GM12878 (cell line): ENCODE data around the gene DUSP12. TPM values are rescaled to one million over a fixed set of nuclear protein-coding genes. Genes with fewer than 3 reads are reported as not detected.

Experiments used
- ATAC-seq: fragments of 200-7000 bp; cut with Tn5 transposase; 3 replicates; pipeline ENCODE4 v1.9.1; 2020; ENCODE audit warnings: mild to moderate bottlenecking, moderate library complexity
- BruUV-seq: library from RNA; stranded (reverse); fragments of 400-500 nt; replicated peaks from 2 replicates; lab custom pipeline; 2021; lab: Mats Ljungman, UMichigan
- CTCF ChIA-PET: fragments of 300-600 bp; sonication (Branson Sonifier 250); formaldehyde crosslinking; extraction: SDS; loops from one replicate; lab custom pipeline; 2021; ENCODE audit warnings: inconsistent platforms; lab: Yijun Ruan, JAX
- POLR2A ChIA-PET: fragments of 350-600 bp; formaldehyde crosslinking; extraction: SDS; loops from one replicate; lab custom pipeline; 2021; ENCODE audit warnings: inconsistent platforms; lab: Charles Lee
- RAD21 ChIA-PET: fragments of 300-600 bp; sonication (Branson Sonifier 250); formaldehyde crosslinking; loops from one replicate; lab custom pipeline; 2023; ENCODE audit warnings: antibody characterized with exemption; ENCODE audit not compliant: unreplicated experiment; lab: Charles Lee
- SMC1A ChIA-PET: fragments of 300-600 bp; sonication (Branson Sonifier 250); formaldehyde crosslinking; loops from one replicate; lab custom pipeline; 2023; ENCODE audit not compliant: unreplicated experiment, uncharacterized antibody; lab: Charles Lee
- DNase-seq: peaks from one replicate; pipeline ENCODE4 v3.0.0-alpha.2; 2011; ENCODE audit warnings: low read depth, low spot score
- FAIRE-seq: peaks from 3 replicates; lab custom pipeline; 2011; peaks lifted over from hg19 to GRCh38; lab: Jason Lieb, UNC
- H2AFZ ChIP-seq: 2 replicates; pipeline ENCODE4 v1.6.0; 2011; ENCODE audit warnings: low read depth, low read length, control low read depth; ENCODE audit not compliant: control insufficient read depth
- H3K27ac ChIP-seq: 2 replicates; pipeline ENCODE4 v1.5.1; 2011; ENCODE audit warnings: control low read depth; ENCODE audit not compliant: control insufficient read depth, insufficient read depth
- H3K27me3 ChIP-seq, 2 experiments: replicated peaks in 1 of 2; 2 replicates each; pipeline versions ENCODE4 v1.6.0 to v1.6.1; 2011; ENCODE audit warnings: low read length in 1 of 2; ENCODE audit not compliant: control insufficient read depth in 2 of 2, insufficient read depth in 2 of 2
- H3K36me3 ChIP-seq, 2 experiments: 2 replicates each; pipeline ENCODE4 v1.5.1; 2011; ENCODE audit warnings: low read length in 1 of 2; ENCODE audit not compliant: control insufficient read depth in 2 of 2, insufficient read depth in 2 of 2
- H3K4me1 ChIP-seq: 2 replicates; pipeline ENCODE4 v1.6.1; 2011; ENCODE audit warnings: mild to moderate bottlenecking, low read length, moderate library complexity, mixed read lengths; ENCODE audit not compliant: control insufficient read depth, insufficient read depth
- H3K4me2 ChIP-seq: 2 replicates; pipeline ENCODE4 v1.6.0; 2011; ENCODE audit warnings: control low read depth; ENCODE audit not compliant: control insufficient read depth, insufficient read depth
- H3K4me3 ChIP-seq: fragments of 200-600 bp; sonication (generic); 2 replicates; pipeline ENCODE4 v1.5.1; 2016
- H3K79me2 ChIP-seq: 2 replicates; pipeline ENCODE4 v1.6.0; 2011; ENCODE audit warnings: low read length; ENCODE audit not compliant: control insufficient read depth, insufficient read depth
- H3K9ac ChIP-seq: 2 replicates; pipeline ENCODE4 v1.8.0; 2011; ENCODE audit warnings: low read length, control low read depth, mixed read lengths; ENCODE audit not compliant: control insufficient read depth, insufficient read depth
- H3K9me3 ChIP-seq: replicated peaks from 3 replicates; pipeline ENCODE4 v1.5.1; 2011; ENCODE audit warnings: mild to moderate bottlenecking, low read length; ENCODE audit not compliant: control insufficient read depth, insufficient read depth
- H4K20me1 ChIP-seq: 2 replicates; pipeline ENCODE4 v1.6.0; 2011; ENCODE audit not compliant: control insufficient read depth, insufficient read depth
- CBX5 ChIP-seq: sonication (generic); IDR thresholded peaks from 2 replicates; pipeline ENCODE4 v1.6.1; 2016; ENCODE audit warnings: low read depth, moderate library complexity, mild to moderate bottlenecking, inconsistent platforms
- CHD2 ChIP-seq: IDR thresholded peaks from 2 replicates; pipeline ENCODE4 v1.6.1; 2011; ENCODE audit warnings: low read depth, low read length, improper control_type of control experiment, borderline replicate concordance
- MEF2A ChIP-seq: IDR thresholded peaks from 2 replicates; pipeline ENCODE4 v1.6.1; 2011; ENCODE audit warnings: low read depth, mild to moderate bottlenecking, low read length, moderate library complexity; ENCODE audit not compliant: insufficient read depth
- PML ChIP-seq: IDR thresholded peaks from 2 replicates; pipeline ENCODE4 v1.6.1; 2012; ENCODE audit warnings: low read length, inconsistent platforms
- RB1 ChIP-seq: fragments of 450-650 bp; formaldehyde crosslinking; IDR thresholded peaks from 2 replicates; pipeline ENCODE4 v1.6.1; 2017; ENCODE audit warnings: mild to moderate bottlenecking, borderline replicate concordance
- SIX5 ChIP-seq: IDR thresholded peaks from 2 replicates; pipeline ENCODE4 v1.6.1; 2011; ENCODE audit warnings: mild to moderate bottlenecking, low read depth, low read length, moderate library complexity; ENCODE audit not compliant: severe bottlenecking
- STAT1 ChIP-seq: fragments of 450-650 bp; conservative IDR thresholded peaks from 2 replicates; pipeline ENCODE4 v1.6.1; 2014; ENCODE audit warnings: antibody characterized with exemption, mild to moderate bottlenecking
- ZSCAN29 ChIP-seq: fragments of 450-650 bp; IDR thresholded peaks from 2 replicates; pipeline ENCODE4 v1.6.1; 2017; ENCODE audit warnings: mild to moderate bottlenecking, moderate library complexity
- whole genome bisulfite sequencing: methylation state at CpG from one replicate; pipeline ENCODE4 v1.1.6; 2016; ENCODE audit warnings: low lambda C conversion rate; ENCODE audit not compliant: insufficient replicate concordance, insufficient coverage; ENCODE audit errors: missing lambda C conversion rate; 5-methylcytosine and 5-hydroxymethylcytosine counted together
- in situ Hi-C: fragments of 300-500 bp; cut with MboI; formaldehyde crosslinking; loops from 9 replicates; pipeline ENCODE4 v1.14.3; 2018; ENCODE audit warnings: mixed read lengths
- intact Hi-C: fragments of 100-400 bp; cut with micrococcal nuclease; formaldehyde crosslinking; loops from one replicate; pipeline ENCODE4 v1.14.2; 2022; ENCODE audit not compliant: unreplicated experiment
- polyA plus RNA-seq, 11 experiments: library from polyadenylated mRNA; depleted of rRNA in 4 of 11; unstranded in 6 of 11; stranded (reverse) in 5 of 11; fragments of >200 nt; fragmentation: Nextera tagmentation in 4 of 11; fragmentation: Illumina TruSeq in 1 of 11; extraction: Ambion mirVana in 4 of 11; extraction: Trizol in 1 of 11; gene quantifications; 1 replicate in 1 of 11; 2 replicates in 10 of 11; pipeline versions ENCODE4 v1.2.1 to v1.2.3, GENCODE V29; 2011 to 2016; ENCODE audit warnings: inconsistent platforms in 2 of 11, missing spikeins in 2 of 11, low read depth in 1 of 11
- total RNA-seq, 4 experiments: library from RNA; depleted of rRNA in 3 of 4; stranded (reverse); fragments of >200 nt in 3 of 4; fragmentation: Illumina TruSeq in 1 of 4; extraction: Trizol in 1 of 4; gene quantifications; 2 replicates each; pipeline versions ENCODE4 v1.2.1 to v1.2.3, GENCODE V29; 2013 to 2021
- TF ChIP-seq, protein P1 (sequence below): fragments of 450-650 bp; IDR thresholded peaks from 2 replicates; pipeline ENCODE4 v1.6.1; 2014; ENCODE audit warnings: mild to moderate bottlenecking
- TF ChIP-seq, protein P2 (sequence below): fragments of 450-650 bp; formaldehyde crosslinking; IDR thresholded peaks from 2 replicates; pipeline ENCODE4 v1.5.0; 2022; ENCODE audit warnings: mild to moderate bottlenecking, missing genetic modification characterization
- TF ChIP-seq, protein P3 (sequence below): fragments of 450-650 bp; IDR thresholded peaks from 2 replicates; pipeline ENCODE4 v1.6.1; 2018; ENCODE audit warnings: borderline replicate concordance, mild to moderate bottlenecking; ENCODE audit not compliant: partially characterized antibody

DUSP12 gene
- total and polyA plus RNA-seq, 10 of the 15 experiments (the other 5 are each of a cell fraction or from before 2014, with no cell fraction given): 7.0 to 51.5 (median 35.4) TPM

DNA sequence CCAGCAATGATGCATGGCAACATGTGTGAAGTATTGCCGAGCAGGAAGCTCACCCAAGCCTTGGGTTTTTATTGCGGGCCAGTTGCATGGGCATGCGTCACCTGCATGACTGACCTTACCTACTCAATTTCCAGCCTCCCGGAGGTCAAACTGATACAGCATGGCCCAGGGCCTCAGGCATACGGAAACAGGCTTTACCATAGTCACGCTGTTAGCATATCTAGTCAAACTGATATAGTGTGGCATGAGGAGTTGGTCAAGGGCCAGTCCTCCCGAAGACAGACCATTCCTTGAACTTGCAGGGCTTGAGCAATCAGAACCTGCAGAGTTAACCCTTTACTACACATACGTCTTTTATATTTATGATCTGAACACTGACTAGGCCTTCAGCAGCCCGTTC, 6.4 kb upstream of the DUSP12 start:
- Histone ChIP-seq H4K20me1 (no peaks in the 10 kb centered on the region), H3K36me3 (no peaks in the 10 kb centered on the region), H3K4me2 (no peak overlapping the region), H3K9ac (no peak overlapping the region), H3K27me3 (no peaks in the 10 kb centered on the region), H3K27ac (no peak overlapping the region), H3K4me1 (peaks cover 54% of the 10 kb centered on the region), H3K79me2 (no peaks in the 10 kb centered on the region), H3K4me3 (no peak overlapping the region), H2AFZ (no peak overlapping the region), H3K9me3 (no peaks in the 10 kb centered on the region)
- TF ChIP-seq, protein P1, sequence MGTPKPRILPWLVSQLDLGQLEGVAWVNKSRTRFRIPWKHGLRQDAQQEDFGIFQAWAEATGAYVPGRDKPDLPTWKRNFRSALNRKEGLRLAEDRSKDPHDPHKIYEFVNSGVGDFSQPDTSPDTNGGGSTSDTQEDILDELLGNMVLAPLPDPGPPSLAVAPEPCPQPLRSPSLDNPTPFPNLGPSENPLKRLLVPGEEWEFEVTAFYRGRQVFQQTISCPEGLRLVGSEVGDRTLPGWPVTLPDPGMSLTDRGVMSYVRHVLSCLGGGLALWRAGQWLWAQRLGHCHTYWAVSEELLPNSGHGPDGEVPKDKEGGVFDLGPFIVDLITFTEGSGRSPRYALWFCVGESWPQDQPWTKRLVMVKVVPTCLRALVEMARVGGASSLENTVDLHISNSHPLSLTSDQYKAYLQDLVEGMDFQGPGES: no peak
- TF ChIP-seq STAT1 (no peak), SIX5 (no peak), ZSCAN29 (no peak), CBX5 (no peak), CHD2 (no peak), MEF2A (no peak), RB1 (no peak), PML (no peak)
- TF ChIP-seq, protein P2, sequence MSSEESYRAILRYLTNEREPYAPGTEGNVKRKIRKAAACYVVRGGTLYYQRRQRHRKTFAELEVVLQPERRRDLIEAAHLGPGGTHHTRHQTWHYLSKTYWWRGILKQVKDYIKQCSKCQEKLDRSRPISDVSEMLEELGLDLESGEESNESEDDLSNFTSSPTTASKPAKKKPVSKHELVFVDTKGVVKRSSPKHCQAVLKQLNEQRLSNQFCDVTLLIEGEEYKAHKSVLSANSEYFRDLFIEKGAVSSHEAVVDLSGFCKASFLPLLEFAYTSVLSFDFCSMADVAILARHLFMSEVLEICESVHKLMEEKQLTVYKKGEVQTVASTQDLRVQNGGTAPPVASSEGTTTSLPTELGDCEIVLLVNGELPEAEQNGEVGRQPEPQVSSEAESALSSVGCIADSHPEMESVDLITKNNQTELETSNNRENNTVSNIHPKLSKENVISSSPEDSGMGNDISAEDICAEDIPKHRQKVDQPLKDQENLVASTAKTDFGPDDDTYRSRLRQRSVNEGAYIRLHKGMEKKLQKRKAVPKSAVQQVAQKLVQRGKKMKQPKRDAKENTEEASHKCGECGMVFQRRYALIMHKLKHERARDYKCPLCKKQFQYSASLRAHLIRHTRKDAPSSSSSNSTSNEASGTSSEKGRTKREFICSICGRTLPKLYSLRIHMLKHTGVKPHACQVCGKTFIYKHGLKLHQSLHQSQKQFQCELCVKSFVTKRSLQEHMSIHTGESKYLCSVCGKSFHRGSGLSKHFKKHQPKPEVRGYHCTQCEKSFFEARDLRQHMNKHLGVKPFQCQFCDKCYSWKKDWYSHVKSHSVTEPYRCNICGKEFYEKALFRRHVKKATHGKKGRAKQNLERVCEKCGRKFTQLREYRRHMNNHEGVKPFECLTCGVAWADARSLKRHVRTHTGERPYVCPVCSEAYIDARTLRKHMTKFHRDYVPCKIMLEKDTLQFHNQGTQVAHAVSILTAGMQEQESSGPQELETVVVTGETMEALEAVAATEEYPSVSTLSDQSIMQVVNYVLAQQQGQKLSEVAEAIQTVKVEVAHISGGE (CRISPR knock-in tag): no peak
- TF ChIP-seq, protein P3, sequence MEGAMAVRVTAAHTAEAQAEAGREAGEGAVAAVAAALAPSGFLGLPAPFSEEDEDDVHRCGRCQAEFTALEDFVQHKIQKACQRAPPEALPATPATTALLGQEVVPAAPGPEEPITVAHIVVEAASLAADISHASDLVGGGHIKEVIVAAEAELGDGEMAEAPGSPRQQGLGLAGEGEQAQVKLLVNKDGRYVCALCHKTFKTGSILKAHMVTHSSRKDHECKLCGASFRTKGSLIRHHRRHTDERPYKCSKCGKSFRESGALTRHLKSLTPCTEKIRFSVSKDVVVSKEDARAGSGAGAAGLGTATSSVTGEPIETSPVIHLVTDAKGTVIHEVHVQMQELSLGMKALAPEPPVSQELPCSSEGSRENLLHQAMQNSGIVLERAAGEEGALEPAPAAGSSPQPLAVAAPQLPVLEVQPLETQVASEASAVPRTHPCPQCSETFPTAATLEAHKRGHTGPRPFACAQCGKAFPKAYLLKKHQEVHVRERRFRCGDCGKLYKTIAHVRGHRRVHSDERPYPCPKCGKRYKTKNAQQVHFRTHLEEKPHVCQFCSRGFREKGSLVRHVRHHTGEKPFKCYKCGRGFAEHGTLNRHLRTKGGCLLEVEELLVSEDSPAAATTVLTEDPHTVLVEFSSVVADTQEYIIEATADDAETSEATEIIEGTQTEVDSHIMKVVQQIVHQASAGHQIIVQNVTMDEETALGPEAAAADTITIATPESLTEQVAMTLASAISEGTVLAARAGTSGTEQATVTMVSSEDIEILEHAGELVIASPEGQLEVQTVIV: no peak
- no peak for ATAC-seq
- RAD21 ChIA-PET: interaction anchor here (0.5 to 3.7 kb wide), 5 partner anchors 17 to 733 kb away, joined by 3 to 17 read pairs (median 3); no protein-coding TSS in a partner anchor
- no peak for DNase-seq
- CTCF ChIA-PET: interaction anchor here (0.8 to 16.4 kb wide), 5 partner anchors 15 to 361 kb away, joined by 3 to 262 read pairs (median 70); no protein-coding TSS in a partner anchor
- no TSS peak for BruUV-seq
- intact Hi-C loops: loop anchor here (10.0 kb wide), 2 partner anchors 198 to 348 kb away; partner anchors contain the start of gene FCGR3A
- 96% methylated on average over 9 of the region's 9 CpGs for WGBS
- SMC1A ChIA-PET: interaction anchor here (0.5 to 9.7 kb wide), 5 partner anchors 14 to 294 kb away, joined by 3 to 97 read pairs (median 8); no protein-coding TSS in a partner anchor
- in situ Hi-C loops: loop anchor here (10.0 kb wide), 2 partner anchors 258 to 548 kb away; partner anchors contain the start of gene ADAMTS4
- FAIRE-seq: no peak
- POLR2A ChIA-PET: no interaction called here
